Measurements from ENCODE around the gene POT1.
A peak's percentile ranks its signal among the peaks of the same experiment; 100 is the strongest.

POT1 gene

GRCh38 chr7:124930655-124931597, 1.3 kb upstream of the POT1 start:
- TF ChIP-seq CTCF (IDR thresholded peaks at IDR 0.05; ENCODE audit: insufficient read depth, low read depth, low read length, missing control alignments) = no peak
- H3K4me3 ChIP-seq (ENCODE audit: low read depth, low read length) = no peak overlapping the region
- no peak for DNase-seq (ENCODE audit: low read depth)

GRCh38 chr7:124930173-124930623, 573 bp upstream of the POT1 start:
- DNase-seq (ENCODE audit: low read depth) = no peak
- H3K4me3 ChIP-seq (ENCODE audit: low read depth, low read length) = peak overlapping the region; percentile 94
- TF ChIP-seq CTCF (IDR thresholded peaks at IDR 0.05; ENCODE audit: insufficient read depth, low read depth, low read length, missing control alignments) = no peak

GRCh38 chr7:124924906-124925305, 4.7 kb downstream of the POT1 start:
- DNase-seq (ENCODE audit: low read depth) = no peak
- TF ChIP-seq CTCF (IDR thresholded peaks at IDR 0.05; ENCODE audit: insufficient read depth, low read depth, low read length, missing control alignments) = no peak
- no peak overlapping the region for H3K4me3 ChIP-seq (ENCODE audit: low read depth, low read length)

- TF ChIP-seq CTCF (IDR thresholded peaks at IDR 0.05; ENCODE audit: insufficient read depth, low read depth, low read length, missing control alignments) = no peak
- no peak overlapping the region for H3K4me3 ChIP-seq (ENCODE audit: low read depth, low read length)
- DNase-seq (ENCODE audit: low read depth) = no peak
Measured at GRCh38 chr7:124922200-124922599, 7.4 kb downstream of the POT1 start.

- H3K4me3 ChIP-seq (ENCODE audit: low read depth, low read length) = no peak overlapping the region
- TF ChIP-seq CTCF (IDR thresholded peaks at IDR 0.05; ENCODE audit: insufficient read depth, low read depth, low read length, missing control alignments) = no peak
- no peak for DNase-seq (ENCODE audit: low read depth)
Measured at GRCh38 chr7:124919841-124920240, 9.8 kb downstream of the POT1 start.

GRCh38 chr7:124918662-124919061, 11.0 kb downstream of the POT1 start:
- H3K4me3 ChIP-seq (ENCODE audit: low read depth, low read length) = no peak overlapping the region
- peak; percentile 54 for DNase-seq (ENCODE audit: low read depth)
- TF ChIP-seq CTCF (IDR thresholded peaks at IDR 0.05; ENCODE audit: insufficient read depth, low read depth, low read length, missing control alignments) = no peak
